HL-60 (cell line): ENCODE measurements around the gene PRR5.
A peak's percentile ranks its signal among the peaks of the same experiment; 100 is the strongest.

Experiments
- DNase-seq, 2 experiments: peaks; one replicate each; pipeline ENCODE4 v3.0.0-alpha.2; 2010 to 2020; ENCODE audit warnings: low read depth in 1 of 2, low spot score in 1 of 2
- H3K27ac ChIP-seq: fragments of 250-450 bp; sonication (Bioruptor Pico); replicated peaks from 2 replicates; pipeline ENCODE4 v1.5.1; 2020; ENCODE audit warnings: mild to moderate bottlenecking, moderate library complexity
- H3K27me3 ChIP-seq: fragments of 250-450 bp; sonication (Bioruptor Pico); 2 replicates; pipeline ENCODE4 v1.5.1; 2021; ENCODE audit warnings: mild to moderate bottlenecking, moderate library complexity; ENCODE audit not compliant: insufficient read depth, poor library complexity, severe bottlenecking
- H3K4me3 ChIP-seq: replicated peaks from 2 replicates; pipeline ENCODE4 v1.5.1; 2011; ENCODE audit warnings: mild to moderate bottlenecking, control low read depth, low read length; ENCODE audit not compliant: insufficient read depth
- GABPA ChIP-seq: IDR thresholded peaks from 2 replicates; pipeline ENCODE4 v1.6.1; 2012; ENCODE audit warnings: low read depth
- POLR2AphosphoS5 ChIP-seq: IDR thresholded peaks from 2 replicates; pipeline ENCODE4 v1.6.1; 2012; ENCODE audit warnings: low read depth
- SPI1 ChIP-seq: IDR thresholded peaks from 2 replicates; pipeline ENCODE4 v1.6.1; 2012; ENCODE audit warnings: low read depth, mild to moderate bottlenecking, borderline replicate concordance
- TF ChIP-seq, protein P1 (sequence below): IDR thresholded peaks from 2 replicates; pipeline ENCODE4 v1.6.1; 2012; ENCODE audit warnings: low read depth; ENCODE audit not compliant: insufficient replicate concordance
- TF ChIP-seq, protein P2 (sequence below): IDR thresholded peaks from one replicate; pipeline ENCODE4 v1.5.1; 2011; ENCODE audit warnings: low read length, control low read depth, inconsistent platforms; ENCODE audit not compliant: insufficient read depth

Gene PRR5

DNA sequence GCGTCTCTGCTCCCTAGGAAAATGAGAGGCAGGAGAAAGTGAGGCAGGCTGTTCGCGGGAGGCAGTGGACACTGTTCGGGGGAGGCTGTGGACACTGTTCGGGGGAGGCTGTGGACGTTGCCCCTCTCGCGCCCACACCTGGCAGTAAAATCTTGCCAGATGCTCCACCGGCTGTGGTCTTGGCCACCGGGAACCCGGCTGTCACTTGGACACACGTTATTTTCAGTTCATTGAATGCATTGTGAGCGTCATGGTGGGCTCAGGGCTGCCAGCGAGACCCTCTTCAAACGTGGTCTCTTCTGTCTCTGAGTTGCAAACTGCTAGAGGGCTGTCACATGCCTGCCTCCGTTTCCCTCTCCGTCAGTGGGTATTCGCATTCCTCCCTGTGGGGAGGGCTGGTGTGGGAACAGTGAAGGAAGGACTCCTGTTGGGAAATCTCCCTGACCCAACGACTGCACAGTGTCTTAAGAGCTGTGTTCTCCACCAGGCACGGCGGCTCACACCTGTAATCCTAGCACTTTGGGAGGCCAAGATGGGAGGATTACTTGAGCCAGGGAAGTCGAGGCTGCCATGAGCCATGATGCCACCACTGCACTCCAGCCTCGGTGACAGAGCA is 1.4 kb downstream of the PRR5 start:
- DNase-seq, result no peak
- TF ChIP-seq, protein P1, sequence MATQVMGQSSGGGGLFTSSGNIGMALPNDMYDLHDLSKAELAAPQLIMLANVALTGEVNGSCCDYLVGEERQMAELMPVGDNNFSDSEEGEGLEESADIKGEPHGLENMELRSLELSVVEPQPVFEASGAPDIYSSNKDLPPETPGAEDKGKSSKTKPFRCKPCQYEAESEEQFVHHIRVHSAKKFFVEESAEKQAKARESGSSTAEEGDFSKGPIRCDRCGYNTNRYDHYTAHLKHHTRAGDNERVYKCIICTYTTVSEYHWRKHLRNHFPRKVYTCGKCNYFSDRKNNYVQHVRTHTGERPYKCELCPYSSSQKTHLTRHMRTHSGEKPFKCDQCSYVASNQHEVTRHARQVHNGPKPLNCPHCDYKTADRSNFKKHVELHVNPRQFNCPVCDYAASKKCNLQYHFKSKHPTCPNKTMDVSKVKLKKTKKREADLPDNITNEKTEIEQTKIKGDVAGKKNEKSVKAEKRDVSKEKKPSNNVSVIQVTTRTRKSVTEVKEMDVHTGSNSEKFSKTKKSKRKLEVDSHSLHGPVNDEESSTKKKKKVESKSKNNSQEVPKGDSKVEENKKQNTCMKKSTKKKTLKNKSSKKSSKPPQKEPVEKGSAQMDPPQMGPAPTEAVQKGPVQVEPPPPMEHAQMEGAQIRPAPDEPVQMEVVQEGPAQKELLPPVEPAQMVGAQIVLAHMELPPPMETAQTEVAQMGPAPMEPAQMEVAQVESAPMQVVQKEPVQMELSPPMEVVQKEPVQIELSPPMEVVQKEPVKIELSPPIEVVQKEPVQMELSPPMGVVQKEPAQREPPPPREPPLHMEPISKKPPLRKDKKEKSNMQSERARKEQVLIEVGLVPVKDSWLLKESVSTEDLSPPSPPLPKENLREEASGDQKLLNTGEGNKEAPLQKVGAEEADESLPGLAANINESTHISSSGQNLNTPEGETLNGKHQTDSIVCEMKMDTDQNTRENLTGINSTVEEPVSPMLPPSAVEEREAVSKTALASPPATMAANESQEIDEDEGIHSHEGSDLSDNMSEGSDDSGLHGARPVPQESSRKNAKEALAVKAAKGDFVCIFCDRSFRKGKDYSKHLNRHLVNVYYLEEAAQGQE, result no peak
- TF ChIP-seq SPI1 (no peak), GABPA (no peak), POLR2AphosphoS5 (no peak)
- TF ChIP-seq, protein P2, sequence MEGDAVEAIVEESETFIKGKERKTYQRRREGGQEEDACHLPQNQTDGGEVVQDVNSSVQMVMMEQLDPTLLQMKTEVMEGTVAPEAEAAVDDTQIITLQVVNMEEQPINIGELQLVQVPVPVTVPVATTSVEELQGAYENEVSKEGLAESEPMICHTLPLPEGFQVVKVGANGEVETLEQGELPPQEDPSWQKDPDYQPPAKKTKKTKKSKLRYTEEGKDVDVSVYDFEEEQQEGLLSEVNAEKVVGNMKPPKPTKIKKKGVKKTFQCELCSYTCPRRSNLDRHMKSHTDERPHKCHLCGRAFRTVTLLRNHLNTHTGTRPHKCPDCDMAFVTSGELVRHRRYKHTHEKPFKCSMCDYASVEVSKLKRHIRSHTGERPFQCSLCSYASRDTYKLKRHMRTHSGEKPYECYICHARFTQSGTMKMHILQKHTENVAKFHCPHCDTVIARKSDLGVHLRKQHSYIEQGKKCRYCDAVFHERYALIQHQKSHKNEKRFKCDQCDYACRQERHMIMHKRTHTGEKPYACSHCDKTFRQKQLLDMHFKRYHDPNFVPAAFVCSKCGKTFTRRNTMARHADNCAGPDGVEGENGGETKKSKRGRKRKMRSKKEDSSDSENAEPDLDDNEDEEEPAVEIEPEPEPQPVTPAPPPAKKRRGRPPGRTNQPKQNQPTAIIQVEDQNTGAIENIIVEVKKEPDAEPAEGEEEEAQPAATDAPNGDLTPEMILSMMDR, result no peak
- H3K4me3 ChIP-seq, result peak overlapping the region; percentile 60
- H3K27me3 ChIP-seq, result no peaks in the 10 kb centered on the region
- H3K27ac ChIP-seq, result no peak overlapping the region

DNA sequence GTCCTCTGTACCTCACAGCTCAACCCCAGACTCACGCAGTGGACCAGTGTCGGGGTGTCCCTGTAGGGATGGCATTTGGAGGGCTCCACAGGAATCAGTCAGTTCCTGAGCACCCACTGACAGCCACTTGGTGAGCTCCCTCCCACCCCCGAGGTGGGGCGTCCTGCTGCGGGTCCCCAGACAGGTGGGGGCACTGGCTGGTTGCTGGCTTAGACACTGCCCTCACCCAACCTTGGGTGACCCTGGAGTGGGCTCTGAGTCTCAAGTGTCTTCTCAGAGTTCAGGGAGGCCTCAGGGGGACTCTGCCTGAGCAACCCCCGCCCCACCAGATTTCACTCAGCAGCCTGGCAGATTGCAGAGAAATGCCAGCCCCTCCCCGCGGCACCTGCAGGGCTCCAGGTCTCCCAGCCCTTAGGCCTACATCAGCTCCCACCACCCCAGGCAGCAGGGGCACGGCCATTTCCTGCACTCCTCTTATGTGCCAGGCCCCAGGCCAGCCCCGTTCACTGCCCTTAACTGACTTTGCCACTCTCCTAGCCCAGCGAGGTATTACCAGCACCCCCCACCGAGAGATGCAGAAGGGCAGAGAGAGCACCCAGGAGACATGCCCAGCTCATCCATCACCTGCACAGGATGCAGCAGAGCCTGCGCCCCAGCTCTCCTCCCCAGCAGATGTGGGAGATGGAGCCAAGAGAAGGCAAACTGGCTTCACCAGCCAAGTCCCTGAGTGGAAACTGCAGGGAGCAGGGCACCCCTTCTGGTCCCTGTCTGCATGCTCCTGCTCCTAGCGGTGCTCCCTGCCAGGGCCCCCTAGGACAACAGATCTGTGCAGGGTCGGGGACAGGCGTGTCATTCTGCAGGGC is 2.4 kb downstream of the PRR5 start:
- Histone ChIP-seq H3K27me3 (no peaks in the 10 kb centered on the region), H3K4me3 (no peak overlapping the region), H3K27ac (no peak overlapping the region)
- TF ChIP-seq GABPA (no peak), POLR2AphosphoS5 (no peak), SPI1 (no peak)
- TF ChIP-seq, protein P2, result no peak
- TF ChIP-seq, protein P1, result no peak
- DNase-seq, result no peak

DNA sequence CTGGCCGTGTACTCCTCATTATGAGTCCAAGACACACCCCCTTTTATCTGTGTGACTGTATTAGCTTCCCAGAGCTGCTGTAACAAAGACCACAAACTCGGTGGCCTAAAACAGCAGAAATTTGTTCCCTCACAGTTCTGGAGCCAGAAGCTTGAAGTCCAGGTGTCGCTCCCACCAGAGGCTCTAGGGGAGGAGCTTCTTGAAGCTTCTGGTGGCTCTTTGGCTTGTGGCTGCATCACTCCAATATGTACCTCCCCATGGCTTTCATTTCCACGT is 3.0 kb downstream of the PRR5 start:
- Histone ChIP-seq H3K27me3 (no peaks in the 10 kb centered on the region), H3K4me3 (no peak overlapping the region), H3K27ac (no peak overlapping the region)
- no peak for DNase-seq
- TF ChIP-seq SPI1 (no peak), GABPA (no peak), POLR2AphosphoS5 (no peak)
- TF ChIP-seq, protein P2, result no peak
- TF ChIP-seq, protein P1, result no peak
